Tibial nerve (tissue), 4 donors: ENCODE data around the gene FBXO44. TPM values are rescaled to one million over a fixed set of nuclear protein-coding genes. Genes with fewer than 3 reads are reported as not detected.

Experiments used
- DNase-seq, 2 donors: peaks; one replicate each; pipeline ENCODE4 v3.0.0-alpha.2; 2019; ENCODE audit warnings: low spot score in 2 of 2
- H3K27ac ChIP-seq, 4 donors: fragments of 200-600 bp; sonication (generic) in 3 of 4; one replicate each; pipeline ENCODE4 v1.5.1; 2017 to 2019; ENCODE audit warnings: mild to moderate bottlenecking in 1 of 4
- H3K27me3 ChIP-seq, 2 donors: fragments of 200-600 bp; sonication (generic) in 1 of 2; one replicate each; pipeline versions ENCODE4 v1.5.1 to v1.6.0; 2017 to 2019
- H3K36me3 ChIP-seq, 3 donors: fragments of 200-600 bp; sonication (generic); one replicate each; pipeline ENCODE4 v1.5.1; 2018 to 2019
- H3K4me1 ChIP-seq, 4 donors: fragments of 200-600 bp; sonication (generic) in 3 of 4; one replicate each; pipeline ENCODE4 v1.5.1; 2017 to 2019
- H3K4me3 ChIP-seq, 4 donors: fragments of 200-600 bp; sonication (generic) in 3 of 4; one replicate each; pipeline ENCODE4 v1.5.1; 2017 to 2019; ENCODE audit warnings: mild to moderate bottlenecking in 1 of 4, moderate library complexity in 1 of 4
- H3K9me3 ChIP-seq, 4 donors: fragments of 200-600 bp; sonication (generic) in 3 of 4; one replicate each; pipeline ENCODE4 v1.5.1; 2017 to 2019
- EP300 ChIP-seq, 2 donors: sonication (generic); formaldehyde crosslinking; IDR thresholded peaks; one replicate each; pipeline ENCODE4 v1.6.1; 2017; ENCODE audit warnings: antibody characterized with exemption in 2 of 2, mild to moderate bottlenecking in 1 of 2
- POLR2A ChIP-seq, 2 donors: fragments of 450-650 bp; IDR thresholded peaks; one replicate each; pipeline ENCODE4 v1.6.1; 2017; ENCODE audit warnings: antibody characterized with exemption in 2 of 2, mild to moderate bottlenecking in 2 of 2, moderate library complexity in 2 of 2
- WGBS, 2 donors: methylation state at CpG; one replicate each; pipeline ENCODE4 v1.1.5; 2018; 5-methylcytosine and 5-hydroxymethylcytosine counted together
- total RNA-seq, 4 donors: library from RNA; depleted of rRNA; stranded (reverse); fragments of >200 nt; gene quantifications; one replicate each; pipeline ENCODE4 v1.1.0, GENCODE V29; 2016
- TF ChIP-seq, protein P1 (sequence below), 5 experiments: fragments of 200-600 bp in 3 of 5; fragments of 450-650 bp in 2 of 5; sonication (generic) in 3 of 5; IDR thresholded peaks; one replicate each; pipeline ENCODE4 v1.5.1; 2016 to 2019; ENCODE audit warnings: antibody characterized with exemption in 5 of 5, mild to moderate bottlenecking in 3 of 5, moderate library complexity in 2 of 5

FBXO44 gene
- total RNA-seq, 4 donors from 2014 or later: 24.1 to 59.4 (median 35.7) TPM

DNA sequence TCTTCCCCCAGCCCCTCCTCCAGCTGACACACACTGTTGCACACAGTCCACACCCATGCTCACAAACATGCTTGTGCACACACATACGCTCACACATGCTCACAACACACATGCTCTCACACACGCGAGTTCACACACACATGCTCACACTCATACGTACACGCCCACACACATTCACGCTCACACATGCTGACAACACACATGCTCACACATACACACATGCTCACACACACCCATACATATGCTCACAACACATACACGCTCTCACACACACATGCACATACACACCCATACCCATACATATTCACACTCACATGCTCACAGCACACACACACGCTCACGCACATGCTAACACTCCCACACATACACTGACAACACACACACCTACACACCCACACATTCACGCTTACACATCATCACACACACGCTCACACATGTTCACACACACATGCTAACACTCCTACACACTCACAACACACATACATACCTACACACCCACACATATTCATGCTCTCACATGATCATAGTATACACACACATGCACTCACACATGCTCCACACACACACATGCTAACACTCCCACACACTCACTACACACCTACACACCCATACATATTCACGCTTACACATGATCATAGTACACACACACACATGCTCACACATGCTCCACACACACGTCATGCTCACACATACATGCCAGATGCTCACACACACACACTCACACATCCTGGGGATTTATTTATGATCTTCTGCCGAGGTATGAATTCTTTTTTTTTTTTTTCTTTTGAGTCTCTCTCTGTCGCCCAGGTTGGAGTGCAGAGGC lies 47.5 kb downstream of the FBXO44 start:
- H3K27me3 ChIP-seq: peaks cover 0 to 28% of the 10 kb centered on the region in 2 donors
- peaks cover 0 to 49% (median 3%) of the 10 kb centered on the region in 4 donors for H3K4me1 ChIP-seq
- H3K27ac ChIP-seq: peak overlapping the region in 3 of 4 donors; percentile 31 to 78 (median 52)
- no peaks in the 10 kb centered on the region for H3K9me3 ChIP-seq
- DNase-seq: no peak
- TF ChIP-seq EP300 (IDR thresholded peaks at IDR 0.05) (no peak), POLR2A (IDR thresholded peaks at IDR 0.05) (no peak)
- TF ChIP-seq, protein P1, sequence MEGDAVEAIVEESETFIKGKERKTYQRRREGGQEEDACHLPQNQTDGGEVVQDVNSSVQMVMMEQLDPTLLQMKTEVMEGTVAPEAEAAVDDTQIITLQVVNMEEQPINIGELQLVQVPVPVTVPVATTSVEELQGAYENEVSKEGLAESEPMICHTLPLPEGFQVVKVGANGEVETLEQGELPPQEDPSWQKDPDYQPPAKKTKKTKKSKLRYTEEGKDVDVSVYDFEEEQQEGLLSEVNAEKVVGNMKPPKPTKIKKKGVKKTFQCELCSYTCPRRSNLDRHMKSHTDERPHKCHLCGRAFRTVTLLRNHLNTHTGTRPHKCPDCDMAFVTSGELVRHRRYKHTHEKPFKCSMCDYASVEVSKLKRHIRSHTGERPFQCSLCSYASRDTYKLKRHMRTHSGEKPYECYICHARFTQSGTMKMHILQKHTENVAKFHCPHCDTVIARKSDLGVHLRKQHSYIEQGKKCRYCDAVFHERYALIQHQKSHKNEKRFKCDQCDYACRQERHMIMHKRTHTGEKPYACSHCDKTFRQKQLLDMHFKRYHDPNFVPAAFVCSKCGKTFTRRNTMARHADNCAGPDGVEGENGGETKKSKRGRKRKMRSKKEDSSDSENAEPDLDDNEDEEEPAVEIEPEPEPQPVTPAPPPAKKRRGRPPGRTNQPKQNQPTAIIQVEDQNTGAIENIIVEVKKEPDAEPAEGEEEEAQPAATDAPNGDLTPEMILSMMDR (IDR thresholded peaks at IDR 0.05): no peak
- WGBS, 2 donors: 68 to 70% methylated on average over 15 of the region's 15 CpGs
- H3K36me3 ChIP-seq: no peaks in the 10 kb centered on the region
- H3K4me3 ChIP-seq: no peak overlapping the region

DNA sequence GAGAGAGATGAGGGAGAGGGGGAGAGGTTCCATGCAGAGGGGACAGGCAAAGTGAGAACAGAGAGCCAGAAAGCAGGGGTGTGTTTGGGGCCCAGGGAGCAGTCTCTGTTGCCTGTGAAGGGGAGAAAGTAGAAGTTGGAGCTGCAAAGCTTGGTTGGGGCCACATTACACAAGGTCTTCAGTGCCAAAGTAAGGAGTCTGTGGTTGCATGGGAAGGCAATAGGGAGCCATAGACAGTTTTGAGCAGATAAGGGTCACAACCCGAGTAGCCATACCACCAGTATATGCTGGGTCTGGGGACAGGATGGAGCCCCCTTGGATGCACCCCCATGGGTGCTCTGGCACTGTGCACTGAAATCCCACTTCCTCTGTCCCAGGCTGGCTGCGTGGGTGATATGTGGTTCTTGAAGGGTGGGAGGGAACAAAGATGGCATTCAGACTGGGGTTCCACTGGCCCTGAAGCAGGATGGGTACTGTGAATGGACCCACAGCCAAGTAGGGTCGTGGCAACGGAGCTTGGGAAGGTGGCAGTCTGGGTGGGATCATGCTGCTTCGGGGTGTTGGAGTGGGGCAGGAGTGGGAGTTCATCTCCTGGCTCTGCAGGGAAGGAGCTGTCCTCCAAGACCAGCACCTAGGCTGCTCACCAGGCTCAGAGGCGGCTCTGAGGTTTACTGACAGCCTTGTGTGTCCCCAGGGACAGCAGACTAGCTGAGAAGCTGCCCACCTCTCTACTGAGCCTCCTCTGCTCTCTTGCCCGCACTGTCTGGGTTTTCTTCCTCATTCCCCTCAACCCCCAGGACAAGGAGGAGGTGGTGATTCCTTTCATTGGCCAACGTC lies 48.9 kb downstream of the FBXO44 start:
- Histone ChIP-seq H3K9me3 (no peaks in the 10 kb centered on the region), H3K4me3 (no peak overlapping the region), H3K27ac (peak overlapping the region in 2 of 4 donors; percentile 75 to 76), H3K36me3 (no peaks in the 10 kb centered on the region), H3K4me1 (peaks cover 0 to 49% (median 5%) of the 10 kb centered on the region in 4 donors), H3K27me3 (peaks cover 0 to 28% of the 10 kb centered on the region in 2 donors)
- 38 to 46% methylated on average over 6 to 8 of the region's 8 CpGs for WGBS, 2 donors
- no peak for DNase-seq
- TF ChIP-seq POLR2A (IDR thresholded peaks at IDR 0.05) (no peak), EP300 (IDR thresholded peaks at IDR 0.05) (no peak)
- TF ChIP-seq, protein P1 (IDR thresholded peaks at IDR 0.05): no peak

DNA sequence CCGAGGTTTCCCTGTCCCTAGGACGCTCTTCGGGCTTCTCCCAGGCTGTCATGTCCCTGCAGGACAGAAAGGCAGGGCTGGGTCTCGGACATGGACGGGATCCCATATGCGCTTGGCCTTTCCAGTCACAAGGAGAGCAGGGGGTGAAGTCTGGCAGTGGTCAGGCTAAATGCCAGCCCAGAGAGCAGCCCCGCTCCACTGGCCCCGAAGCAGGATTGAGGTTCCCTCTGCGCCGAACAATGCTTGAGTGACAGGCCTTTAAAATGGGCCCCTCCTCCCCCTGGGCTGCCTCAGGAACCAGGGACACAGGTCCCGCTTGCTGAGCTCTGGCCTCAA lies 49.5 kb downstream of the FBXO44 start:
- Histone ChIP-seq H3K9me3 (no peaks in the 10 kb centered on the region), H3K36me3 (no peaks in the 10 kb centered on the region), H3K27me3 (peaks cover 0 to 28% of the 10 kb centered on the region in 2 donors), H3K4me1 (peaks cover 0 to 49% (median 5%) of the 10 kb centered on the region in 4 donors), H3K27ac (peak overlapping the region in 2 of 4 donors; percentile 75 to 76), H3K4me3 (no peak overlapping the region)
- 32 to 51% methylated on average over 10 to 11 of the region's 11 CpGs for WGBS, 2 donors
- TF ChIP-seq POLR2A (IDR thresholded peaks at IDR 0.05): no peak
- TF ChIP-seq, protein P1 (IDR thresholded peaks at IDR 0.05): no peak
- TF ChIP-seq EP300 (IDR thresholded peaks at IDR 0.05): no peak
- no peak for DNase-seq

DNA sequence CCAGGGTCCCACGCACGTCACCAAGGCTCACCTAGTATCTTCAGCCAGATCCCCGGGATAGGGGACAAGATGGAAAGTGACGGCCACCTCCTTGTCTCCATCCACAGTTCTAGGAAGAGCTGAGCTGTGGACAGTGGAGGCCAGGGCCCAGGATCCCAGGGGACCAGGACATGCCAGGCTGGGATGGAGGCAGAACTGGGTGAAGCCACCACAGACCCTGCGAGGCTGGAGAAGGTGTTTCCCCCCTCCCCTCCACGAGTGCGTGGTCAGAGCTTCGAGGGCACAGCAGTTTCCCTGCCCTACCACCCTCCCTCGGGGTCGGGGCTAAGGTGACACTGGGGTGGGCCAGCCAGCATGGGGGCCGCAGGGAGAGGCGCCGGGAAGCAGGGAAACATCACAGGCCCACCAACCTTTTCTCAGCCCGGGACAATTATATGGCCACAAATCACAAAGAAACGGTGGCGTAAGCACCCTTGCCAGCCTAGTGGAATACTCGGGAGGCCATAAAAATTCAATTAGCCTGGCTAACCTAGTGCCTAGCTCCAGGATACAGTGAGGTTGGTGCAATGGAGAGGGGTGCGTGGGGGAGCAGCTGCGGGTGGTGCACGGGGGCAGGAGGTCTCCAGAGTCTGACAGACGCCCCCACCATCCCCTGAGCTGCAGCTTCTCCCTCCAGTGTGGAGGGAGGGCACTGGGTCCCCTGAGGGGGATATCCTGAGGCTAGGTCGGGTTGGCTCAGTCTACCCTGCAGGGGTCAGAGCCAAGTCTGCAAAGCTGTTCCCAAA lies 50.2 kb downstream of the FBXO44 start:
- 46 to 54% methylated on average over 18 to 19 of the region's 22 CpGs for WGBS, 2 donors
- no peak for DNase-seq
- Histone ChIP-seq H3K27ac (peak overlapping the region in 2 of 4 donors; percentile 75 to 76), H3K4me1 (peaks cover 0 to 49% (median 5%) of the 10 kb centered on the region in 4 donors), H3K4me3 (no peak overlapping the region), H3K9me3 (no peaks in the 10 kb centered on the region), H3K36me3 (no peaks in the 10 kb centered on the region), H3K27me3 (peaks cover 0 to 28% of the 10 kb centered on the region in 2 donors)
- TF ChIP-seq, protein P1 (IDR thresholded peaks at IDR 0.05): no peak
- TF ChIP-seq EP300 (IDR thresholded peaks at IDR 0.05) (no peak), POLR2A (IDR thresholded peaks at IDR 0.05) (no peak)
